Measurements from ENCODE around the gene ERBB2. TPM values are rescaled to one million over a fixed set of nuclear protein-coding genes. Genes with fewer than 3 reads are reported as not detected.

ERBB2 gene
- total and polyA plus RNA-seq, 2 of the 8 experiments (the other 6 are each of a cell fraction or from before 2014, with no cell fraction given): 183 to 394 TPM

GRCh38 chr17:39716073-39716818, 16.4 kb downstream of the ERBB2 start:
- no peak overlapping the region; the same call in 1 of the 2 replicates for H2BK5ac ChIP-seq (ENCODE audit: low read depth, low read length)
- H3K36me3 ChIP-seq (ENCODE audit: control insufficient read depth in 2 of 4, insufficient read depth in 4 of 4, low read length in 3 of 4): peaks cover 45 to 89% (median 72%) of the 10 kb centered on the region in 4 experiments
- CTCF ChIA-PET (ENCODE audit: partially characterized antibody): interaction anchor here (0.8 to 2.7 kb wide), 6 partner anchors 10 to 95 kb away, joined by 3 to 13 read pairs (median 4); partner anchors contain the start of gene MIEN1
- no peak for TF ChIP-seq RAD21 (IDR thresholded peaks at IDR 0.05 in 1 of 2, conservative IDR thresholded peaks at IDR 0.05 in 1 of 2; ENCODE audit: low read depth in 2 of 2, low read length in 2 of 2)
- no peak for TF ChIP-seq EZH2 (IDR thresholded peaks at IDR 0.05; ENCODE audit: low read depth, low read length, severe bottlenecking)
- TF ChIP-seq ASH2L (IDR thresholded peaks at IDR 0.05; ENCODE audit: low read length): no peak
- TF ChIP-seq POLR2AphosphoS5 (IDR thresholded peaks at IDR 0.05; ENCODE audit: low read depth, low read length): no peak
- no peak for TF ChIP-seq RBBP5 (IDR thresholded peaks at IDR 0.05; ENCODE audit: borderline replicate concordance, low read depth, low read length)
- TF ChIP-seq, protein P1, sequence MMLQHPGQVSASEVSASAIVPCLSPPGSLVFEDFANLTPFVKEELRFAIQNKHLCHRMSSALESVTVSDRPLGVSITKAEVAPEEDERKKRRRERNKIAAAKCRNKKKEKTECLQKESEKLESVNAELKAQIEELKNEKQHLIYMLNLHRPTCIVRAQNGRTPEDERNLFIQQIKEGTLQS (IDR thresholded peaks at IDR 0.05; ENCODE audit: insufficient read depth, low read depth, low read length): no peak
- TF ChIP-seq BCL11A (IDR thresholded peaks at IDR 0.05; ENCODE audit: low read depth in 2 of 2, low read length in 2 of 2): no peak
- no peak for TF ChIP-seq CBX8 (IDR thresholded peaks at IDR 0.05; ENCODE audit: borderline replicate concordance, low read depth, low read length)
- no peak for TF ChIP-seq SIX5 (IDR thresholded peaks at IDR 0.05; ENCODE audit: low read depth, low read length)
- TF ChIP-seq SAP30 (IDR thresholded peaks at IDR 0.05; ENCODE audit: insufficient read depth, insufficient replicate concordance, low read length): no peak
- TF ChIP-seq TAF1 (IDR thresholded peaks at IDR 0.05; ENCODE audit: low read depth, low read length): no peak

More at GRCh38 chr17:39716073-39716818, 16.4 kb downstream of the ERBB2 start:
- Histone ChIP-seq H3K23me2 (ENCODE audit: low read depth, low read length) (no peaks in the 10 kb centered on the region), H3K4me1 (replicated peaks in 1 of 4; ENCODE audit: control insufficient read depth in 3 of 4, insufficient read depth in 4 of 4, low read length in 3 of 4) (no peaks in the 10 kb centered on the region), H3K4ac (replicated peaks; ENCODE audit: insufficient read length, low read depth, low read length) (no peak overlapping the region), H3K23ac (ENCODE audit: insufficient read length) (no peak overlapping the region), H3K79me1 (ENCODE audit: low read depth, low read length) (no peaks in the 10 kb centered on the region), H3K4me3 (ENCODE audit: extremely low read depth in 1 of 4, insufficient read depth in 2 of 4, low read depth in 3 of 4, low read length in 4 of 4) (no peak overlapping the region), H4K5ac (ENCODE audit: insufficient read length, low read depth, low read length) (no peak overlapping the region), H4K91ac (replicated peaks; ENCODE audit: insufficient read length, low read length) (no peak overlapping the region), H4K8ac (ENCODE audit: extremely low read depth, insufficient read depth, low read length) (no peak overlapping the region), H4K20me1 (replicated peaks in 1 of 2; ENCODE audit: control insufficient read depth in 1 of 2, insufficient read depth in 2 of 2, low read length in 2 of 2) (peaks cover 8 to 10% of the 10 kb centered on the region in 2 experiments), H2BK120ac (replicated peaks; ENCODE audit: low read depth, low read length) (no peak overlapping the region), H2AK5ac (ENCODE audit: low read depth, low read length) (no peak overlapping the region), H2BK20ac (ENCODE audit: low read length) (no peak overlapping the region), H3K27me3 (replicated peaks in 1 of 4; ENCODE audit: control insufficient read depth in 3 of 4, extremely low read depth in 1 of 4, insufficient read depth in 3 of 4, low read length in 3 of 4) (no peaks in the 10 kb centered on the region), H2AFZ (ENCODE audit: low read length) (no peak overlapping the region), H3K9ac (replicated peaks in 1 of 4; ENCODE audit: extremely low read depth in 1 of 4, low read depth in 3 of 4, low read length in 3 of 4) (no peak overlapping the region), H2BK12ac (ENCODE audit: low read depth, low read length) (no peak overlapping the region), H3K27ac (ENCODE audit: low read depth, low read length) (0 out of 2 replicates have a peak overlapping the region, but pooled peaks have one; percentile 47), H3K4me2 (ENCODE audit: insufficient read depth in 1 of 2, low read depth in 2 of 2, low read length in 2 of 2) (no peak overlapping the region), H3K18ac (ENCODE audit: extremely low read depth, low read length) (no peak overlapping the region), H3K56ac (replicated peaks; ENCODE audit: insufficient read length, low read depth, low read length) (no peak overlapping the region), H3K79me2 (ENCODE audit: control insufficient read depth in 1 of 2, insufficient read depth in 2 of 2, low read length in 2 of 2) (peaks cover 0 to 4% of the 10 kb centered on the region in 2 experiments; a peak in 2 of 4 replicates), H2BK15ac (ENCODE audit: low read length) (no peak overlapping the region), H3K14ac (ENCODE audit: insufficient read length) (no peak overlapping the region), H3K9me3 (ENCODE audit: insufficient read depth in 2 of 2, low read depth in 1 of 2, low read length in 1 of 2) (no peaks in the 10 kb centered on the region)
- POLR2A ChIA-PET (ENCODE audit: partially characterized antibody): interaction anchor here (0.9 to 4.5 kb wide), 8 partner anchors 9 to 28 kb away, joined by 3 to 23 read pairs (median 4); partner anchors contain the start of genes ERBB2 and MIEN1
- no peak for FAIRE-seq
- WGBS, 2 experiments (ENCODE audit: extremely low coverage in 1 of 2, insufficient coverage in 1 of 2, insufficient read length in 1 of 2, insufficient replicate concordance in 2 of 2, low coverage in 1 of 2, low lambda C conversion rate in 2 of 2, missing lambda C conversion rate in 1 of 2): 96% methylated on average over 15 of the region's 15 CpGs; no CpG with 5 or more reads in 1 of the 2 experiments
- no peak for DNase-seq (ENCODE audit: low read depth in 1 of 2, low spot score in 2 of 2)
